Liver (tissue), 9 donors: Measurements from ENCODE around the gene NRF1. TPM values are rescaled to one million over a fixed set of nuclear protein-coding genes. Genes with fewer than 3 reads are reported as not detected.

Source experiments
- DNase-seq: peaks from one replicate; pipeline ENCODE4 v3.0.0-alpha.2; 2017; ENCODE audit warnings: low spot score
- H3K27ac ChIP-seq, 2 donors: one replicate each; pipeline ENCODE4 v1.7.0; 2013; ENCODE audit warnings: inconsistent platforms in 2 of 2, low read length in 2 of 2, control low read depth in 1 of 2, low read depth in 1 of 2, mild to moderate bottlenecking in 1 of 2
- H3K27me3 ChIP-seq, 4 donors: one replicate each; pipeline versions ENCODE4 v1.6.1 to v1.7.0; 2013; ENCODE audit warnings: low read length in 3 of 4, inconsistent platforms in 1 of 4, mild to moderate bottlenecking in 1 of 4, moderate library complexity in 1 of 4; ENCODE audit not compliant: control insufficient read depth in 4 of 4, insufficient read depth in 4 of 4
- H3K36me3 ChIP-seq, 4 donors: one replicate each; pipeline versions ENCODE4 v1.6.1 to v1.7.0; 2013; ENCODE audit warnings: low read length in 3 of 4, mild to moderate bottlenecking in 3 of 4, low read depth in 1 of 4, moderate library complexity in 1 of 4; ENCODE audit not compliant: control insufficient read depth in 4 of 4, insufficient read depth in 3 of 4
- H3K4me1 ChIP-seq, 4 donors: one replicate each; pipeline versions ENCODE4 v1.6.1 to v1.7.0; 2013; ENCODE audit warnings: low read length in 3 of 4, mild to moderate bottlenecking in 3 of 4, moderate library complexity in 1 of 4; ENCODE audit not compliant: control insufficient read depth in 4 of 4, insufficient read depth in 4 of 4
- H3K4me3 ChIP-seq, 3 donors: one replicate each; pipeline versions ENCODE4 v1.6.1 to v1.7.0; 2013; ENCODE audit warnings: low read length in 3 of 3, control low read depth in 1 of 3, low read depth in 1 of 3, mild to moderate bottlenecking in 1 of 3
- H3K9ac ChIP-seq, 2 donors: one replicate each; pipeline ENCODE4 v1.7.0; 2013; ENCODE audit warnings: low read length in 2 of 2, mild to moderate bottlenecking in 2 of 2, moderate library complexity in 2 of 2, control low read depth in 1 of 2, low read depth in 1 of 2
- H3K9me3 ChIP-seq, 4 donors: one replicate each; pipeline versions ENCODE4 v1.6.1 to v1.7.0; 2013; ENCODE audit warnings: low read length in 3 of 4; ENCODE audit not compliant: control insufficient read depth in 4 of 4
- EGR1 ChIP-seq, 2 donors: IDR thresholded peaks; 2 replicates each; pipeline ENCODE4 v1.6.1; 2016 to 2018; ENCODE audit warnings: antibody characterized with exemption in 2 of 2, low read depth in 2 of 2
- FOXA1 ChIP-seq: IDR thresholded peaks from 2 replicates; pipeline ENCODE4 v1.6.1; 2016; ENCODE audit warnings: antibody characterized with exemption
- FOXA2 ChIP-seq: IDR thresholded peaks from 2 replicates; pipeline ENCODE4 v1.6.1; 2016; ENCODE audit warnings: antibody characterized with exemption
- GABPA ChIP-seq, 2 donors: IDR thresholded peaks in 1 of 2; conservative IDR thresholded peaks in 1 of 2; 2 replicates each; pipeline ENCODE4 v1.6.1; 2016; ENCODE audit warnings: antibody characterized with exemption in 2 of 2, mild to moderate bottlenecking in 1 of 2, moderate library complexity in 1 of 2
- HNF4G ChIP-seq: IDR thresholded peaks from 2 replicates; pipeline ENCODE4 v1.6.1; 2016; ENCODE audit warnings: antibody characterized with exemption
- JUND ChIP-seq, 2 donors: IDR thresholded peaks; 2 replicates each; pipeline ENCODE4 v1.6.1; 2016; ENCODE audit warnings: antibody characterized with exemption in 2 of 2
- RAD21 ChIP-seq, 2 donors: IDR thresholded peaks; 2 replicates each; pipeline ENCODE4 v1.6.1; 2016; ENCODE audit warnings: antibody characterized with exemption in 2 of 2, mild to moderate bottlenecking in 2 of 2
- RXRA ChIP-seq, 2 donors: IDR thresholded peaks; 2 replicates each; pipeline ENCODE4 v1.6.1; 2017 to 2018; ENCODE audit warnings: antibody characterized with exemption in 2 of 2, mild to moderate bottlenecking in 1 of 2
- SP1 ChIP-seq: IDR thresholded peaks from 2 replicates; pipeline ENCODE4 v1.6.1; 2018; ENCODE audit warnings: antibody characterized with exemption, mild to moderate bottlenecking
- TAF1 ChIP-seq: conservative IDR thresholded peaks from 2 replicates; pipeline ENCODE4 v1.6.1; 2016; ENCODE audit warnings: antibody characterized with exemption, mild to moderate bottlenecking
- YY1 ChIP-seq: IDR thresholded peaks from 2 replicates; pipeline ENCODE4 v1.6.1; 2016; ENCODE audit warnings: antibody characterized with exemption, mild to moderate bottlenecking
- WGBS: extraction: QIAGEN DNeasy Blood & Tissue Kit; methylation state at CpG from one replicate; pipeline ENCODE4 v1.1.7; 2013; 5-methylcytosine and 5-hydroxymethylcytosine counted together
- polyA plus RNA-seq, 2 donors: library from polyadenylated mRNA; stranded (reverse) in 1 of 2; unstranded in 1 of 2; fragments of 200-250 nt in 1 of 2; fragments of >200 nt in 1 of 2; fragmentation: Nextera tagmentation in 1 of 2; extraction: Ambion mirVana in 1 of 2; gene quantifications; one replicate each; pipeline versions ENCODE4 v1.2.1 to v1.2.3, GENCODE V29; 2013 to 2015
- total RNA-seq, 2 donors: library from RNA; depleted of rRNA; stranded (reverse); fragments of >200 nt; gene quantifications; one replicate each; pipeline ENCODE4 v1.2.3, GENCODE V29; 2014
- TF ChIP-seq, protein P1 (sequence below): IDR thresholded peaks from 2 replicates; pipeline ENCODE4 v1.6.1; 2016; ENCODE audit warnings: antibody characterized with exemption
- TF ChIP-seq, protein P2 (sequence below): IDR thresholded peaks from 2 replicates; pipeline ENCODE4 v1.6.1; 2016; ENCODE audit warnings: antibody characterized with exemption, mild to moderate bottlenecking
- TF ChIP-seq, protein P3 (sequence below): IDR thresholded peaks from 2 replicates; pipeline ENCODE4 v1.6.1; 2016; ENCODE audit warnings: antibody characterized with exemption
- TF ChIP-seq, protein P4 (sequence below): fragments of 150-350 bp; IDR thresholded peaks from 2 replicates; pipeline ENCODE4 v1.5.1; 2017; ENCODE audit warnings: improper control_type of control experiment, low read depth, low read length; ENCODE audit not compliant: missing input control
- TF ChIP-seq, protein P5 (sequence below): IDR thresholded peaks from 2 replicates; pipeline ENCODE4 v1.6.1; 2016; ENCODE audit warnings: antibody characterized with exemption
- donor health status: healthy.
- donor health status: healthy.
- donor health status: healthy.
- donor health status: healthy.
- donor health status: healthy.

Gene NRF1
- total and polyA plus RNA-seq, 4 donors: 1.3 to 14.8 (median 5.3) TPM

DNA sequence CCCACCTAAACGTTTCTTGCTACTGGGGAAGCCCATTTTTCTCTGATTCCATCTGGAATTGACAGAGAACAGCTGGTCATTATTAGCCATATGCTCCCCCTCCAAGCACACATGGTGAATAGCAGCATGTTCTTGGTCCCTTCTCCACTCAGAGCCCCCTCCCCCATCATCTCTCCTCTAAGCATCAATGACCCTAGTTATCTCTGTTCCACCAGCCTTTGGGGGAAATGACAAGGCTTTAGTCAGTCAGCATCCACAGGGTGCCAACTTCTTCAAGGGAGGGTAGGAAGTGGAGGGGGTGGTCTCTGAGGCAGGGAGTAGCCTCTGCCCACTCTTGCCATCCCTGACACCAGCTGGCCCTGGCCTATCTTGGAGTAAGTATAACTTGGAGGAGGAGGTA lies 178.1 kb downstream of the NRF1 start:
- TF ChIP-seq, protein P1, sequence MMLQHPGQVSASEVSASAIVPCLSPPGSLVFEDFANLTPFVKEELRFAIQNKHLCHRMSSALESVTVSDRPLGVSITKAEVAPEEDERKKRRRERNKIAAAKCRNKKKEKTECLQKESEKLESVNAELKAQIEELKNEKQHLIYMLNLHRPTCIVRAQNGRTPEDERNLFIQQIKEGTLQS: no peak
- TF ChIP-seq SP1: no peak
- TF ChIP-seq, protein P2, sequence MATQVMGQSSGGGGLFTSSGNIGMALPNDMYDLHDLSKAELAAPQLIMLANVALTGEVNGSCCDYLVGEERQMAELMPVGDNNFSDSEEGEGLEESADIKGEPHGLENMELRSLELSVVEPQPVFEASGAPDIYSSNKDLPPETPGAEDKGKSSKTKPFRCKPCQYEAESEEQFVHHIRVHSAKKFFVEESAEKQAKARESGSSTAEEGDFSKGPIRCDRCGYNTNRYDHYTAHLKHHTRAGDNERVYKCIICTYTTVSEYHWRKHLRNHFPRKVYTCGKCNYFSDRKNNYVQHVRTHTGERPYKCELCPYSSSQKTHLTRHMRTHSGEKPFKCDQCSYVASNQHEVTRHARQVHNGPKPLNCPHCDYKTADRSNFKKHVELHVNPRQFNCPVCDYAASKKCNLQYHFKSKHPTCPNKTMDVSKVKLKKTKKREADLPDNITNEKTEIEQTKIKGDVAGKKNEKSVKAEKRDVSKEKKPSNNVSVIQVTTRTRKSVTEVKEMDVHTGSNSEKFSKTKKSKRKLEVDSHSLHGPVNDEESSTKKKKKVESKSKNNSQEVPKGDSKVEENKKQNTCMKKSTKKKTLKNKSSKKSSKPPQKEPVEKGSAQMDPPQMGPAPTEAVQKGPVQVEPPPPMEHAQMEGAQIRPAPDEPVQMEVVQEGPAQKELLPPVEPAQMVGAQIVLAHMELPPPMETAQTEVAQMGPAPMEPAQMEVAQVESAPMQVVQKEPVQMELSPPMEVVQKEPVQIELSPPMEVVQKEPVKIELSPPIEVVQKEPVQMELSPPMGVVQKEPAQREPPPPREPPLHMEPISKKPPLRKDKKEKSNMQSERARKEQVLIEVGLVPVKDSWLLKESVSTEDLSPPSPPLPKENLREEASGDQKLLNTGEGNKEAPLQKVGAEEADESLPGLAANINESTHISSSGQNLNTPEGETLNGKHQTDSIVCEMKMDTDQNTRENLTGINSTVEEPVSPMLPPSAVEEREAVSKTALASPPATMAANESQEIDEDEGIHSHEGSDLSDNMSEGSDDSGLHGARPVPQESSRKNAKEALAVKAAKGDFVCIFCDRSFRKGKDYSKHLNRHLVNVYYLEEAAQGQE: no peak
- no peak for TF ChIP-seq FOXA2
- TF ChIP-seq, protein P3, sequence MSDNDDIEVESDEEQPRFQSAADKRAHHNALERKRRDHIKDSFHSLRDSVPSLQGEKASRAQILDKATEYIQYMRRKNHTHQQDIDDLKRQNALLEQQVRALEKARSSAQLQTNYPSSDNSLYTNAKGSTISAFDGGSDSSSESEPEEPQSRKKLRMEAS: no peak
- no peak for TF ChIP-seq FOXA1
- TF ChIP-seq RXRA (IDR thresholded peaks at IDR 0.05): no peak
- TF ChIP-seq GABPA (IDR thresholded peaks at IDR 0.05 in 1 of 2, conservative IDR thresholded peaks at IDR 0.05 in 1 of 2): no peak
- no peak for TF ChIP-seq TAF1
- TF ChIP-seq, protein P4, sequence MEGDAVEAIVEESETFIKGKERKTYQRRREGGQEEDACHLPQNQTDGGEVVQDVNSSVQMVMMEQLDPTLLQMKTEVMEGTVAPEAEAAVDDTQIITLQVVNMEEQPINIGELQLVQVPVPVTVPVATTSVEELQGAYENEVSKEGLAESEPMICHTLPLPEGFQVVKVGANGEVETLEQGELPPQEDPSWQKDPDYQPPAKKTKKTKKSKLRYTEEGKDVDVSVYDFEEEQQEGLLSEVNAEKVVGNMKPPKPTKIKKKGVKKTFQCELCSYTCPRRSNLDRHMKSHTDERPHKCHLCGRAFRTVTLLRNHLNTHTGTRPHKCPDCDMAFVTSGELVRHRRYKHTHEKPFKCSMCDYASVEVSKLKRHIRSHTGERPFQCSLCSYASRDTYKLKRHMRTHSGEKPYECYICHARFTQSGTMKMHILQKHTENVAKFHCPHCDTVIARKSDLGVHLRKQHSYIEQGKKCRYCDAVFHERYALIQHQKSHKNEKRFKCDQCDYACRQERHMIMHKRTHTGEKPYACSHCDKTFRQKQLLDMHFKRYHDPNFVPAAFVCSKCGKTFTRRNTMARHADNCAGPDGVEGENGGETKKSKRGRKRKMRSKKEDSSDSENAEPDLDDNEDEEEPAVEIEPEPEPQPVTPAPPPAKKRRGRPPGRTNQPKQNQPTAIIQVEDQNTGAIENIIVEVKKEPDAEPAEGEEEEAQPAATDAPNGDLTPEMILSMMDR: no peak
- TF ChIP-seq YY1: no peak
- no peaks in the 10 kb centered on the region for H3K9me3 ChIP-seq
- peaks cover 0 to 7% (median 4%) of the 10 kb centered on the region in 4 donors for H3K27me3 ChIP-seq
- DNase-seq: no peak
- H3K9ac ChIP-seq: no peak overlapping the region
- no peaks in the 10 kb centered on the region for H3K36me3 ChIP-seq
- H3K27ac ChIP-seq: no peak overlapping the region
- H3K4me3 ChIP-seq: no peak overlapping the region
- 55% methylated on average over 1 of the region's 1 CpG for WGBS
- peaks cover 6 to 14% (median 9%) of the 10 kb centered on the region in 4 donors for H3K4me1 ChIP-seq

DNA sequence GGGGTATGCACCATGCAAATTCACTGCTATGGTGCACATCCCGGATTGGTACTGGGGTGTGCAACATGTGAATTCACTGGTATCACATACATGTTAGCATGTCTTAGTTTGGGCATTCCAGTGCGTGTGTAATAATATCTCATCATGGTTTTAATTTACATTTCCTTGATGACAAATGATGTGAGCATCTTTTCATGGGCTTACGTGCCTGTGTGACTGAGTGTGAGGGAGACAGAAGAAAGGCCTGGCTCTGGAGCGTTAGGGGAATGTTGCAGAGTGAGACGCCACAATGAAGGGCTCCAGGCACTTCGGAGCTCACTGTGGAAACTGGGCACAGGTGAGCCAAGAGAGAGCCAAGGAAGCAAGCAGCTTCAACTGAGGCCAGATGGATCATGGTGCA lies 178.6 kb downstream of the NRF1 start:
- Histone ChIP-seq H3K27ac (no peak overlapping the region), H3K36me3 (no peaks in the 10 kb centered on the region), H3K9ac (no peak overlapping the region), H3K4me3 (no peak overlapping the region), H3K9me3 (no peaks in the 10 kb centered on the region), H3K27me3 (peaks cover 0 to 4% (median 2%) of the 10 kb centered on the region in 4 donors), H3K4me1 (peaks cover 2 to 9% (median 5%) of the 10 kb centered on the region in 4 donors)
- 81% methylated on average over 6 of the region's 6 CpGs for whole genome bisulfite sequencing
- no peak for DNase-seq
- TF ChIP-seq EGR1 (IDR thresholded peaks at IDR 0.05; ENCODE audit: low read depth in 2 of 2) (no peak), RAD21 (IDR thresholded peaks at IDR 0.05) (no peak), GABPA (IDR thresholded peaks at IDR 0.05 in 1 of 2, conservative IDR thresholded peaks at IDR 0.05 in 1 of 2) (no peak), TAF1 (no peak), RXRA (IDR thresholded peaks at IDR 0.05) (no peak), HNF4G (no peak), JUND (IDR thresholded peaks at IDR 0.05) (no peak), FOXA2 (no peak), SP1 (no peak), YY1 (no peak)
- TF ChIP-seq, protein P5, sequence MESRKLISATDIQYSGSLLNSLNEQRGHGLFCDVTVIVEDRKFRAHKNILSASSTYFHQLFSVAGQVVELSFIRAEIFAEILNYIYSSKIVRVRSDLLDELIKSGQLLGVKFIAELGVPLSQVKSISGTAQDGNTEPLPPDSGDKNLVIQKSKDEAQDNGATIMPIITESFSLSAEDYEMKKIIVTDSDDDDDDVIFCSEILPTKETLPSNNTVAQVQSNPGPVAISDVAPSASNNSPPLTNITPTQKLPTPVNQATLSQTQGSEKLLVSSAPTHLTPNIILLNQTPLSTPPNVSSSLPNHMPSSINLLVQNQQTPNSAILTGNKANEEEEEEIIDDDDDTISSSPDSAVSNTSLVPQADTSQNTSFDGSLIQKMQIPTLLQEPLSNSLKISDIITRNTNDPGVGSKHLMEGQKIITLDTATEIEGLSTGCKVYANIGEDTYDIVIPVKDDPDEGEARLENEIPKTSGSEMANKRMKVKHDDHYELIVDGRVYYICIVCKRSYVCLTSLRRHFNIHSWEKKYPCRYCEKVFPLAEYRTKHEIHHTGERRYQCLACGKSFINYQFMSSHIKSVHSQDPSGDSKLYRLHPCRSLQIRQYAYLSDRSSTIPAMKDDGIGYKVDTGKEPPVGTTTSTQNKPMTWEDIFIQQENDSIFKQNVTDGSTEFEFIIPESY: no peak
- TF ChIP-seq, protein P3: no peak
- TF ChIP-seq, protein P2: no peak
- TF ChIP-seq, protein P4: no peak
- TF ChIP-seq, protein P1: no peak
